GM19438 (cell line): ENCODE data around the gene HSD11B2.

Source experiments
- ATAC-seq: cut with Tn5 transposase; IDR thresholded peaks from one replicate; pipeline ENCODE4 v1.9.1; 2021; ENCODE audit warnings: low read depth; ENCODE audit not compliant: unreplicated experiment

The HSD11B2 gene

GRCh38 chr16:67448580-67448979, 17.7 kb downstream of the HSD11B2 start:
- ATAC-seq, result no peak

- ATAC-seq, result no peak
These were observed 18.4 kb downstream of the HSD11B2 start for GRCh38 chr16:67449336-67449735.

GRCh38 chr16:67449739-67450138, 18.8 kb downstream of the HSD11B2 start:
- ATAC-seq, result no peak

GRCh38 chr16:67451061-67451703, 20.3 kb downstream of the HSD11B2 start:
- no peak for ATAC-seq

GRCh38 chr16:67451704-67452435, 20.9 kb downstream of the HSD11B2 start:
- no peak for ATAC-seq

- ATAC-seq, result no peak
These were observed 23.2 kb downstream of the HSD11B2 start for GRCh38 chr16:67454104-67454503.

- ATAC-seq, result no peak
These were observed 23.9 kb downstream of the HSD11B2 start for GRCh38 chr16:67454852-67455251.

GRCh38 chr16:67456391-67457081, 25.6 kb downstream of the HSD11B2 start:
- ATAC-seq, result no peak

- ATAC-seq, result no peak
These were observed 26.7 kb downstream of the HSD11B2 start for GRCh38 chr16:67457611-67458010.

GRCh38 chr16:67458121-67458641, 27.3 kb downstream of the HSD11B2 start:
- no peak for ATAC-seq

GRCh38 chr16:67459066-67459860, 28.3 kb downstream of the HSD11B2 start:
- ATAC-seq, result no peak

GRCh38 chr16:67459861-67460150, 28.9 kb downstream of the HSD11B2 start:
- ATAC-seq, result no peak

GRCh38 chr16:67460168-67460567, 29.2 kb downstream of the HSD11B2 start:
- ATAC-seq, result no peak

GRCh38 chr16:67460961-67461360, 30.0 kb downstream of the HSD11B2 start:
- no peak for ATAC-seq

GRCh38 chr16:67461600-67462278, 30.8 kb downstream of the HSD11B2 start:
- ATAC-seq, result no peak

GRCh38 chr16:67462279-67462655, 31.3 kb downstream of the HSD11B2 start:
- no peak for ATAC-seq

GRCh38 chr16:67463059-67463458, 32.1 kb downstream of the HSD11B2 start:
- no peak for ATAC-seq

GRCh38 chr16:67463691-67464090, 32.8 kb downstream of the HSD11B2 start:
- no peak for ATAC-seq

- ATAC-seq, result no peak
These were observed 33.6 kb downstream of the HSD11B2 start for GRCh38 chr16:67464565-67464964.

- ATAC-seq, result no peak
These were observed 35.7 kb downstream of the HSD11B2 start for GRCh38 chr16:67466581-67466980.
